Measurements from ENCODE around the gene MKRN1.
A peak's percentile ranks its signal among the peaks of the same experiment; 100 is the strongest.
"Not testable (repeated sequence)": the region's sequence is repeated elsewhere in the genome, so short reads cannot be mapped to it uniquely, and the experiment has no call there.

MKRN1 gene

DNA sequence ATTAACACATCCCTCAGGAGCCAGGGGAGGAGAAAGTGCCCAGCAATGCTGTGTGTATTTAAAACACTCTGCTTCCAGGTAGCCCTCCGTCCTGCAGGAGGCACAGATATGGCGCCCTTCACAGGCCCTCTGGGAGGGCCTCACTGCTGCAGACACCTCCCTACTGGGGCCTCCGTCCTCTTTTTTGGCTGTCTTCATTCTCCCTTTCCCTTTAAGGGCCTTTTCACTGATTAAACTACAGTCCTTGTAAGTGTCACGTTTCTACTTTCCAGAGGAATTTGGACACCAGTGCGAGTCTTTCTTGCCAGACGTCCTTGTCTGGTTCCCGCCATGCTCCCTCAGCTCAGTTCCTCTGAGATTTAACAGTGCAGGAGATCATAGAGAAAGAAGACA, 39.7 kb upstream of the MKRN1 start:
- H3K4me3 ChIP-seq (ENCODE audit: low read depth, low read length), result no peak overlapping the region
- TF ChIP-seq, protein P1, sequence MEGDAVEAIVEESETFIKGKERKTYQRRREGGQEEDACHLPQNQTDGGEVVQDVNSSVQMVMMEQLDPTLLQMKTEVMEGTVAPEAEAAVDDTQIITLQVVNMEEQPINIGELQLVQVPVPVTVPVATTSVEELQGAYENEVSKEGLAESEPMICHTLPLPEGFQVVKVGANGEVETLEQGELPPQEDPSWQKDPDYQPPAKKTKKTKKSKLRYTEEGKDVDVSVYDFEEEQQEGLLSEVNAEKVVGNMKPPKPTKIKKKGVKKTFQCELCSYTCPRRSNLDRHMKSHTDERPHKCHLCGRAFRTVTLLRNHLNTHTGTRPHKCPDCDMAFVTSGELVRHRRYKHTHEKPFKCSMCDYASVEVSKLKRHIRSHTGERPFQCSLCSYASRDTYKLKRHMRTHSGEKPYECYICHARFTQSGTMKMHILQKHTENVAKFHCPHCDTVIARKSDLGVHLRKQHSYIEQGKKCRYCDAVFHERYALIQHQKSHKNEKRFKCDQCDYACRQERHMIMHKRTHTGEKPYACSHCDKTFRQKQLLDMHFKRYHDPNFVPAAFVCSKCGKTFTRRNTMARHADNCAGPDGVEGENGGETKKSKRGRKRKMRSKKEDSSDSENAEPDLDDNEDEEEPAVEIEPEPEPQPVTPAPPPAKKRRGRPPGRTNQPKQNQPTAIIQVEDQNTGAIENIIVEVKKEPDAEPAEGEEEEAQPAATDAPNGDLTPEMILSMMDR (IDR thresholded peaks at IDR 0.05; ENCODE audit: insufficient read depth, low read length, missing control alignments), result no peak
- DNase-seq (ENCODE audit: low read depth, low spot score), result no peak
- ChIA-PET POLR2A (no interaction called here), CTCF (interaction anchor here (0.6 to 9.2 kb wide), 7 partner anchors 16 to 137 kb away, joined by 3 to 309 read pairs (median 4); no protein-coding TSS in a partner anchor)

DNA sequence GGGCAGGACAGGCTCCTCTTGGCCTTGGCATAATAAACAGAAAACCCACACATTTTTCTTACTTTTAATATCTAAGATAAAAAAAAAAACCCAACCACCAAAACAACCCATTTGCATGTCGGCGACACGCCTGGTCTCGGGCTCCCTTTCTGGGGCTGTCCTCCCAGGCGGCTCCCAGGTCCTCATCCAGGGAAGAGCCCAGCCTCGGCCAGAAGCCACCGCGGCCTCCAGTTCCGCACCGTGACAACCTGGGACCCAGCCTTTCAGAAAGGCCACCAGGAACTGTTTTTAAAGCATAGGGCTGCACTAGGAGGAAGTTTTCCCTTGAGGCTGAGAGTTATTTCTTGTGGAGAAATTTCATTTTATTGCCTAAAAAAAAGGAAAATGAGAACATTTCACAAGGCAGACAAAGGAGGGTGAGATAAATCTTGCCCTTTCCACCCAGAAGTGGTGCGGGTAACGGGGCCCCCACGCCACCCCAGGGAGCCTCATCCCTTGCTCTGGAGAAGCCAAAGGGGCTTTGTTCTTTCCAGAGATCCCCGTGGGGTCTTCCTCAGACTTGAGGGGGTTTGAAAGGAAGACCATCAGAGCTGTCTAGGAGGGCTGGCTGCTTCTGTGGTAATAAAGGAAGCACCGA, 39.2 kb upstream of the MKRN1 start:
- ChIA-PET POLR2A (interaction anchor here (1.0 kb wide), 1 partner anchor 135 kb away, joined by 3 read pairs; no protein-coding TSS in a partner anchor), CTCF (interaction anchor here (0.6 to 9.2 kb wide), 33 partner anchors 8 to 1015 kb away, joined by 3 to 309 read pairs (median 6); partner anchors contain the start of gene MKRN1)
- H3K4me3 ChIP-seq (ENCODE audit: low read depth, low read length), result no peak overlapping the region
- DNase-seq (ENCODE audit: low read depth, low spot score), result no peak
- TF ChIP-seq, protein P1 (IDR thresholded peaks at IDR 0.05; ENCODE audit: insufficient read depth, low read length, missing control alignments), result no peak

DNA sequence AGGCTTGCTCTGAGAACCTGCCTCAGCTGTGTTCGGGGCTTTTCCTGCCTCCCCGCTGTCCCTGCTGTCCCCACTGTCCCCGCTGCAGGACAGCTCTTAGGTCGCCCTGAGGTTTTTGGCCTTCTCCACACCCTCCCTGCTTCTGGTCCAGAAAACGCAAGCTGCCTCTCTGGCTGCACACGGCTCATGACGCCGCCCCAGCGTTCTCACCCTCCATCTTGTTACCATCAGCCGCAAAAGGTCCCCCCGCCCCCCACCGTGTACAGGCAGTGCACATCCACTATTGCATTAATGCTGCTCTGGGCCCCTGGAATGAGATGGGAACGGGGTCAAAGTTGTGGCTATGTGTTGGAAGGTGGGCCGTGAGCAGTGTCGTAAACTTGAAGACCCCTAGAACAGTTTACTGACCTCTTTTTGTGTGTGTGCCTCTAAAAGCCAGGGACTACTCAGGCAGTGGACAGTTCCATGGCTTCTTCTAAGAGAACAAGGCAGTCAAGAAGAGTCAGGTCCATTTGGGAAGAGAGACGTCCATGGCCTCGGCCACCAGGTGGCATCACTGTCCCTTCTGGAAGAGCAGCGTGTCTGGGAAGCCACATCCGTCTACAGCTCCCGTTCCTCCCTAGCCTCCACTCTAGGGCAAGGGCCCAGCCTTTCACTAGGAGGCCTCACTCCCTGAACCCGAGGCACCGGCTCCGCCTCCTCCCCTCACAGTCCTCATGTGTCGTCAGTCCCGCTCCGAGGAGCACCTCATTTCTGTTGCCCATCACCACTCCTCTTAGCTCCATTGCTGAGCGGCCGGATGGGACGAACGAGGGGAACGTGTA, 38.5 kb upstream of the MKRN1 start:
- CTCF ChIA-PET, result interaction anchor here (0.8 to 9.2 kb wide), 28 partner anchors 8 to 1016 kb away, joined by 3 to 309 read pairs (median 6); partner anchors contain the start of gene MKRN1
- POLR2A ChIA-PET, result interaction anchor here (1.0 kb wide), 1 partner anchor 135 kb away, joined by 3 read pairs; no protein-coding TSS in a partner anchor

DNA sequence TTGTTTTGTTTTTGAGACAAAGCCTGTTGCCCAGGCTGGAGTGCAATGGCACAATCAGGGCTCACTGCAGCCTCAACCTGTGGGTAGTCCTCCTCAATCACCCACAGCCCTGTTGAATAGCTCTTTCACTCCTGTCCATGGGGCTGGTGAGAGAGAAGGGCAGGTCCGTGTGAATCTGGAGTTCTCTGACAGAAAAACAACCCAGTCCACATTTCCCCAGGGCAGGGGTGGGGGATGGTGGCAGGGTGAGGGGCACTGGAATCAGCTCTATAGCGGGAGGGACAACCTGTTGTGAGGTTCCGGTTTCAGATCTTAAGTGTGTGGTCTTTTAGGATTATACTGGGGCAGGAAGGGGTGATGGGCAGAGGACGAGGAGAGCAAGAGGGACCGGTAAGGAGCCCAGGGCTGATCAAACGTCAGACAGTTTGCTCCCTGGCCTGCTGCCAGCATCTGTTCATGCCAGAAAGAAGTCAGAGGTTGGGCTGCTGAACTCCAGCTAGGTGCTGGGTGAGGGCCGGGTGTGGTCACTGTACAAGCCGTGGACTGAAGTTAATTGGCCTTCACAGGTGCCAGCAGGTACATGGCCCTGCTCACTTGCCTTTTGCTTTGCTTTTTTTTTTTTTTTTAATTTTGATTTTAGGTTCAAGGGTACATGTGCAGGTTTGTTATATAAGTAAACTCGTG, 33.2 kb upstream of the MKRN1 start:
- no peak overlapping the region for H3K4me3 ChIP-seq (ENCODE audit: low read depth, low read length)
- CTCF ChIA-PET, result interaction anchor here (1.3 to 9.2 kb wide), 2 partner anchors 137 to 141 kb away, joined by 7 to 309 read pairs; no protein-coding TSS in a partner anchor
- TF ChIP-seq, protein P1 (IDR thresholded peaks at IDR 0.05; ENCODE audit: insufficient read depth, low read length, missing control alignments), result no peak
- POLR2A ChIA-PET, result no interaction called here
- no peak for DNase-seq (ENCODE audit: low read depth, low spot score)

More for the DNA sequence above, 38.5 kb upstream of the MKRN1 start:
- TF ChIP-seq, protein P1 (IDR thresholded peaks at IDR 0.05; ENCODE audit: insufficient read depth, low read length, missing control alignments), result peak; percentile 96
- peak; percentile 54 for DNase-seq (ENCODE audit: low read depth, low spot score)
- H3K4me3 ChIP-seq (ENCODE audit: low read depth, low read length), result no peak overlapping the region

DNA sequence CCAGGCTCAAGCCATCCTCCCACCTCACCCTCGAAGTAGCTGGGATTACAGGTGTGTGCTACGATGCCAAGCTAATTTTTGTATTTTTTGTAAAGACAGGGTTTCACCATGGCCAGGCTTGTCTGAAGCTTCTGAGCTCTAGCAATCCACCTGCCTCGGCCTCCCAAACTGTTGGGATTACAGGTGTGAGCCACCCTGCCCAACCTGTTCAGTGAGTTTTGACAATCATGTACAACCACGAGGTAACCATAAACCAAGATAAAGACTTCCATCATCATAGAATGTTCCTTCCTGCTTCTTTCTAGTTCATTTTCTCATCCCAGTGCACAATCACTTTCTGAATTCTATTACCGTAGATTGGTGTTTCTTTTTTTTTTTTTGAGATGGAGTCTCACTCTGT, 30.5 kb upstream of the MKRN1 start:
- POLR2A ChIA-PET, result no interaction called here
- no peak overlapping the region for H3K4me3 ChIP-seq (ENCODE audit: low read depth, low read length)
- no peak for DNase-seq (ENCODE audit: low read depth, low spot score)
- CTCF ChIA-PET, result interaction anchor here (1.7 kb wide), 1 partner anchor 143 kb away, joined by 7 read pairs; no protein-coding TSS in a partner anchor
- TF ChIP-seq, protein P1 (IDR thresholded peaks at IDR 0.05; ENCODE audit: insufficient read depth, low read length, missing control alignments), result no peak

DNA sequence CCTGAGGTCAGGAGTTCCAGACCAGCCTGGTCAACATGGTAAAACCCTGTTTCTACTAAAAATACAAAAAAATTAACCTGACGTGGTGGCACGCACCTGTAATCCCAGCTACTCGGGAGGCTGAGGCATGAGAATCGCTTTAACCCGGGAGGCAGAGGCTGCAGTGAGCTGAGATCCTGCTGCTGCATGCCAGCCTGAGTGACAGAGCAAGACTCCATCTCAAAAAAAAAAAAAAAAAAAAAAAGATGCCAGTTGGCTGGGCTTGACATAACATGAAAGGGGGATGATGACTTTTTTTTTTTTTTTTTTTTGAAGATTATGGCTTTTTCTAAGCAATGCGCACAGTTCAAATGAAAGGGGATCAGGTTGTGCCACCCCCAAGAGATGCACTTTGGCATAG, 28.3 kb upstream of the MKRN1 start:
- POLR2A ChIA-PET; H3K4me3 ChIP-seq (ENCODE audit: low read depth, low read length); DNase-seq (ENCODE audit: low read depth, low spot score): not testable (repeated sequence)
- CTCF ChIA-PET, result interaction anchor here (1.7 to 2.9 kb wide), 4 partner anchors 9 to 146 kb away, joined by 3 to 25 read pairs (median 12); no protein-coding TSS in a partner anchor
